Gastrocnemius medialis (tissue), 4 donors: ENCODE measurements around the gene PCID2. TPM values are rescaled to one million over a fixed set of nuclear protein-coding genes. Genes with fewer than 3 reads are reported as not detected.

Source experiments
- ATAC-seq, 2 donors: fragments of 150-250 bp; one replicate each; pipeline ENCODE4 v1.9.1; 2016
- DNase-seq, 2 donors: peaks; one replicate each; pipeline ENCODE4 v3.0.0-alpha.2; 2019
- H3K27ac ChIP-seq, 4 donors: fragments of 200-600 bp; sonication (generic); 1 replicate in 1 of 4; 2 replicates in 3 of 4; pipeline ENCODE4 v1.5.1; 2016 to 2018; ENCODE audit warnings: mild to moderate bottlenecking in 2 of 4, moderate library complexity in 1 of 4
- H3K27me3 ChIP-seq, 3 donors: fragments of 200-600 bp; sonication (generic) in 2 of 3; 1 replicate in 1 of 3; 2 replicates in 2 of 3; pipeline versions ENCODE4 v1.5.1 to v1.6.0; 2016 to 2019; ENCODE audit warnings: mild to moderate bottlenecking in 1 of 3, moderate library complexity in 1 of 3
- H3K36me3 ChIP-seq, 2 donors: fragments of 200-600 bp; sonication (generic) in 1 of 2; one replicate each; pipeline ENCODE4 v1.5.1; 2017 to 2018
- H3K4me1 ChIP-seq, 2 donors: fragments of 200-600 bp; sonication (generic) in 1 of 2; one replicate each; pipeline ENCODE4 v1.5.1; 2016 to 2017; ENCODE audit warnings: mild to moderate bottlenecking in 2 of 2
- H3K4me3 ChIP-seq, 4 donors: fragments of 200-600 bp; sonication (generic) in 3 of 4; 1 replicate in 1 of 4; 2 replicates in 3 of 4; pipeline ENCODE4 v1.5.1; 2016 to 2019; ENCODE audit warnings: mild to moderate bottlenecking in 2 of 4
- H3K9me3 ChIP-seq, 3 donors: fragments of 200-600 bp; sonication (generic) in 2 of 3; 1 replicate in 1 of 3; 2 replicates in 2 of 3; pipeline ENCODE4 v1.5.1; 2016 to 2019
- CTCF ChIP-seq, 5 experiments: fragments of 450-650 bp in 3 of 5; fragments of 200-600 bp in 2 of 5; sonication (generic) in 2 of 5; IDR thresholded peaks in 4 of 5; conservative IDR thresholded peaks in 1 of 5; 1 replicate in 4 of 5; 2 replicates in 1 of 5; pipeline ENCODE4 v1.5.1; 2016 to 2019; ENCODE audit warnings: antibody characterized with exemption in 5 of 5, mild to moderate bottlenecking in 3 of 5, moderate library complexity in 3 of 5
- POLR2A ChIP-seq, 2 donors: fragments of 450-650 bp; IDR thresholded peaks; one replicate each; pipeline ENCODE4 v1.6.1; 2017; ENCODE audit warnings: antibody characterized with exemption in 2 of 2, mild to moderate bottlenecking in 2 of 2, moderate library complexity in 2 of 2
- in situ Hi-C, 4 donors: fragments of 200-750 bp; cut with MboI; loops; one replicate each; pipeline versions ENCODE4 v1.15.0 to v1.8.0; 2017; ENCODE audit warnings: low sequenced_read_pairs in 4 of 4
- intact Hi-C: fragments of 100-400 bp; cut with DNase I; formaldehyde crosslinking; loops from one replicate; pipeline ENCODE4 v1.15.1; 2023; ENCODE audit warnings: low total_unique reads
- total RNA-seq, 4 donors: library from RNA; depleted of rRNA; stranded (reverse); fragments of >200 nt; gene quantifications; one replicate each; pipeline versions ENCODE4 v1.1.0 to v1.2.3, GENCODE V29; 2016

PCID2 gene
- total RNA-seq, 4 donors from 2014 or later = 26.4 to 45.6 (median 28.0) TPM

- no peaks in the 10 kb centered on the region for H3K9me3 ChIP-seq
- in situ Hi-C loops (no loop called here), intact Hi-C loops (no loop called here)
- H3K4me3 ChIP-seq = no peak overlapping the region
- ATAC-seq (no peak), DNase-seq (no peak)
- H3K36me3 ChIP-seq = no peaks in the 10 kb centered on the region
- no peaks in the 10 kb centered on the region for H3K27me3 ChIP-seq
- H3K4me1 ChIP-seq = no peaks in the 10 kb centered on the region
- H3K27ac ChIP-seq = no peak overlapping the region
- TF ChIP-seq POLR2A (IDR thresholded peaks at IDR 0.05) (no peak), CTCF (IDR thresholded peaks at IDR 0.05 in 4 of 5, conservative IDR thresholded peaks at IDR 0.05 in 1 of 5) (no peak)
These were observed 67.5 kb downstream of the PCID2 start for GRCh38 chr13:113140677-113141600.

GRCh38 chr13:113139577-113139976 lies 68.9 kb downstream of the PCID2 start:
- H3K36me3 ChIP-seq = no peaks in the 10 kb centered on the region
- intact Hi-C loops = no loop called here

GRCh38 chr13:113138792-113139551 lies 69.5 kb downstream of the PCID2 start:
- H3K27me3 ChIP-seq = no peaks in the 10 kb centered on the region
- no peak overlapping the region for H3K27ac ChIP-seq
- no peak for ATAC-seq
- intact Hi-C loops = no loop called here
- H3K4me3 ChIP-seq = no peak overlapping the region
- no peak for DNase-seq
- TF ChIP-seq CTCF (IDR thresholded peaks at IDR 0.05 in 4 of 5, conservative IDR thresholded peaks at IDR 0.05 in 1 of 5) = no peak
- TF ChIP-seq POLR2A (IDR thresholded peaks at IDR 0.05) = no peak
- no peaks in the 10 kb centered on the region for H3K36me3 ChIP-seq
- H3K4me1 ChIP-seq = no peaks in the 10 kb centered on the region
- H3K9me3 ChIP-seq = no peaks in the 10 kb centered on the region
- in situ Hi-C loops = no loop called here

More at GRCh38 chr13:113139577-113139976, 68.9 kb downstream of the PCID2 start:
- H3K9me3 ChIP-seq = no peaks in the 10 kb centered on the region
- no peak for TF ChIP-seq POLR2A (IDR thresholded peaks at IDR 0.05)
- no peak for TF ChIP-seq CTCF (IDR thresholded peaks at IDR 0.05 in 4 of 5, conservative IDR thresholded peaks at IDR 0.05 in 1 of 5)
- H3K27ac ChIP-seq = no peak overlapping the region
- in situ Hi-C loops = no loop called here
- no peaks in the 10 kb centered on the region for H3K27me3 ChIP-seq
- H3K4me1 ChIP-seq = no peaks in the 10 kb centered on the region
- ATAC-seq (no peak), DNase-seq (no peak)
- no peak overlapping the region for H3K4me3 ChIP-seq

GRCh38 chr13:113137691-113138298 lies 70.7 kb downstream of the PCID2 start:
- Histone ChIP-seq H3K27ac (no peak overlapping the region), H3K9me3 (no peaks in the 10 kb centered on the region), H3K4me1 (no peaks in the 10 kb centered on the region), H3K27me3 (no peaks in the 10 kb centered on the region), H3K36me3 (no peaks in the 10 kb centered on the region), H3K4me3 (no peak overlapping the region)
- intact Hi-C loops = no loop called here
- ATAC-seq (no peak), DNase-seq (no peak)
- TF ChIP-seq CTCF (IDR thresholded peaks at IDR 0.05 in 4 of 5, conservative IDR thresholded peaks at IDR 0.05 in 1 of 5) (no peak), POLR2A (IDR thresholded peaks at IDR 0.05) (no peak)
- in situ Hi-C loops = no loop called here
